ENCODE data around the gene GABRP. TPM values are rescaled to one million over a fixed set of nuclear protein-coding genes. Genes with fewer than 3 reads are reported as not detected.

GABRP gene
- total RNA-seq = not detected

GRCh38 chr5:170783498-170784247 lies at the start of gene GABRP:
Gene GABRP (plus strand): TSS chr5:170783725. CDS start chr5:170788616, 4,891 bp downstream.
- ChIA-PET CTCF (no interaction called here), POLR2A (no interaction called here)
- Mint-ChIP-seq H3K27ac (no peak within 1 kb of the TSS), H3K4me1 (ENCODE audit: low read depth) (no peaks in the 10 kb centered on the region), H3K27me3 (ENCODE audit: low read depth) (no peaks in the 10 kb centered on the region), H3K9me3 (ENCODE audit: insufficient read depth) (no peaks in the 10 kb centered on the region), H3K4me3 (no peak within 1 kb of the TSS), H3K36me3 (ENCODE audit: low read depth) (no peaks in the 10 kb centered on the region)
- DNase-seq (no peak), ATAC-seq (no peak)

- ATAC-seq (no peak), DNase-seq (peak; percentile 15)
- peaks cover 8% of the 10 kb centered on the region for H3K27me3 Mint-ChIP-seq (ENCODE audit: low read depth)
- H3K36me3 Mint-ChIP-seq (ENCODE audit: low read depth) = no peaks in the 10 kb centered on the region
- no peaks in the 10 kb centered on the region for H3K4me1 Mint-ChIP-seq (ENCODE audit: low read depth)
- no peaks in the 10 kb centered on the region for H3K9me3 Mint-ChIP-seq (ENCODE audit: insufficient read depth)
- H3K27ac Mint-ChIP-seq = no peak overlapping the region
- ChIA-PET POLR2A (no interaction called here), CTCF (no interaction called here)
- H3K4me3 Mint-ChIP-seq = no peak overlapping the region
These were observed 46.6 kb upstream of the GABRP start for GRCh38 chr5:170736966-170737365.

GRCh38 chr5:170737591-170737990 lies 45.9 kb upstream of the GABRP start:
- no peak overlapping the region for H3K4me3 Mint-ChIP-seq
- ChIA-PET POLR2A (no interaction called here), CTCF (no interaction called here)
- H3K9me3 Mint-ChIP-seq (ENCODE audit: insufficient read depth) = no peaks in the 10 kb centered on the region
- ATAC-seq (no peak), DNase-seq (peak; percentile 3)
- H3K27me3 Mint-ChIP-seq (ENCODE audit: low read depth) = peaks cover 7% of the 10 kb centered on the region
- H3K4me1 Mint-ChIP-seq (ENCODE audit: low read depth) = no peaks in the 10 kb centered on the region
- no peak overlapping the region for H3K27ac Mint-ChIP-seq
- no peaks in the 10 kb centered on the region for H3K36me3 Mint-ChIP-seq (ENCODE audit: low read depth)

GRCh38 chr5:170738840-170739239 lies 44.7 kb upstream of the GABRP start:
- H3K36me3 Mint-ChIP-seq (ENCODE audit: low read depth) = no peaks in the 10 kb centered on the region
- ChIA-PET CTCF (no interaction called here), POLR2A (no interaction called here)
- DNase-seq (no peak), ATAC-seq (no peak)
- peaks cover 9% of the 10 kb centered on the region for H3K27me3 Mint-ChIP-seq (ENCODE audit: low read depth)
- no peak overlapping the region for H3K27ac Mint-ChIP-seq
- no peaks in the 10 kb centered on the region for H3K4me1 Mint-ChIP-seq (ENCODE audit: low read depth)
- H3K4me3 Mint-ChIP-seq = no peak overlapping the region
- no peaks in the 10 kb centered on the region for H3K9me3 Mint-ChIP-seq (ENCODE audit: insufficient read depth)

- Mint-ChIP-seq H3K4me1 (ENCODE audit: low read depth) (no peaks in the 10 kb centered on the region), H3K27me3 (ENCODE audit: low read depth) (peaks cover 14% of the 10 kb centered on the region), H3K9me3 (ENCODE audit: insufficient read depth) (no peaks in the 10 kb centered on the region), H3K4me3 (no peak overlapping the region), H3K36me3 (ENCODE audit: low read depth) (no peaks in the 10 kb centered on the region), H3K27ac (no peak overlapping the region)
- ATAC-seq (no peak), DNase-seq (no peak)
- ChIA-PET POLR2A (no interaction called here), CTCF (no interaction called here)
These were observed 44.1 kb upstream of the GABRP start for GRCh38 chr5:170739446-170739845.

- no peaks in the 10 kb centered on the region for H3K36me3 Mint-ChIP-seq (ENCODE audit: low read depth)
- H3K4me3 Mint-ChIP-seq = no peak overlapping the region
- POLR2A ChIA-PET = no interaction called here
- peaks cover 15% of the 10 kb centered on the region for H3K27me3 Mint-ChIP-seq (ENCODE audit: low read depth)
- ATAC-seq = no peak
- H3K4me1 Mint-ChIP-seq (ENCODE audit: low read depth) = no peaks in the 10 kb centered on the region
- CTCF ChIA-PET = no interaction called here
- H3K27ac Mint-ChIP-seq = no peak overlapping the region
- DNase-seq = peak; percentile 4
- H3K9me3 Mint-ChIP-seq (ENCODE audit: insufficient read depth) = no peaks in the 10 kb centered on the region
These were observed 42.8 kb upstream of the GABRP start for GRCh38 chr5:170740551-170741205.

- ChIA-PET CTCF (no interaction called here), POLR2A (no interaction called here)
- DNase-seq (no peak), ATAC-seq (no peak)
- Mint-ChIP-seq H3K4me3 (no peak overlapping the region), H3K4me1 (ENCODE audit: low read depth) (no peaks in the 10 kb centered on the region), H3K36me3 (ENCODE audit: low read depth) (no peaks in the 10 kb centered on the region), H3K27me3 (ENCODE audit: low read depth) (peaks cover 15% of the 10 kb centered on the region), H3K9me3 (ENCODE audit: insufficient read depth) (no peaks in the 10 kb centered on the region), H3K27ac (no peak overlapping the region)
These were observed 41.7 kb upstream of the GABRP start for GRCh38 chr5:170741801-170742200.

- Mint-ChIP-seq H3K27ac (no peak overlapping the region), H3K9me3 (ENCODE audit: insufficient read depth) (no peaks in the 10 kb centered on the region), H3K27me3 (ENCODE audit: low read depth) (peaks cover 16% of the 10 kb centered on the region), H3K36me3 (ENCODE audit: low read depth) (no peaks in the 10 kb centered on the region), H3K4me3 (no peak overlapping the region), H3K4me1 (ENCODE audit: low read depth) (no peaks in the 10 kb centered on the region)
- ATAC-seq (no peak), DNase-seq (no peak)
- CTCF ChIA-PET = no interaction called here
- POLR2A ChIA-PET = no interaction called here
These were observed 39.7 kb upstream of the GABRP start for GRCh38 chr5:170743876-170744212.

GRCh38 chr5:170745481-170746071 lies 37.9 kb upstream of the GABRP start:
- POLR2A ChIA-PET = no interaction called here
- H3K4me1 Mint-ChIP-seq (ENCODE audit: low read depth) = no peaks in the 10 kb centered on the region
- ATAC-seq = no peak
- H3K27ac Mint-ChIP-seq = no peak overlapping the region
- no peak for DNase-seq
- H3K27me3 Mint-ChIP-seq (ENCODE audit: low read depth) = peaks cover 16% of the 10 kb centered on the region
- CTCF ChIA-PET = interaction anchor here (0.9 kb wide), 1 partner anchor 46 kb away, joined by 3 read pairs; no protein-coding TSS in a partner anchor
- H3K9me3 Mint-ChIP-seq (ENCODE audit: insufficient read depth) = no peaks in the 10 kb centered on the region
- no peaks in the 10 kb centered on the region for H3K36me3 Mint-ChIP-seq (ENCODE audit: low read depth)
- H3K4me3 Mint-ChIP-seq = no peak overlapping the region

- ChIA-PET CTCF (no interaction called here), POLR2A (no interaction called here)
- H3K36me3 Mint-ChIP-seq (ENCODE audit: low read depth) = no peaks in the 10 kb centered on the region
- no peaks in the 10 kb centered on the region for H3K4me1 Mint-ChIP-seq (ENCODE audit: low read depth)
- DNase-seq (no peak), ATAC-seq (no peak)
- H3K27ac Mint-ChIP-seq = no peak overlapping the region
- no peaks in the 10 kb centered on the region for H3K9me3 Mint-ChIP-seq (ENCODE audit: insufficient read depth)
- H3K27me3 Mint-ChIP-seq (ENCODE audit: low read depth) = peaks cover 16% of the 10 kb centered on the region
- H3K4me3 Mint-ChIP-seq = no peak overlapping the region
These were observed 37.2 kb upstream of the GABRP start for GRCh38 chr5:170746075-170746960.

- CTCF ChIA-PET = no interaction called here
- Mint-ChIP-seq H3K9me3 (ENCODE audit: insufficient read depth) (no peaks in the 10 kb centered on the region), H3K36me3 (ENCODE audit: low read depth) (no peaks in the 10 kb centered on the region), H3K4me3 (no peak overlapping the region), H3K4me1 (ENCODE audit: low read depth) (no peaks in the 10 kb centered on the region), H3K27me3 (ENCODE audit: low read depth) (peaks cover 16% of the 10 kb centered on the region), H3K27ac (no peak overlapping the region)
- DNase-seq = no peak
- no peak for ATAC-seq
- POLR2A ChIA-PET = no interaction called here
These were observed 36.6 kb upstream of the GABRP start for GRCh38 chr5:170746961-170747340.

GRCh38 chr5:170747357-170747756 lies 36.2 kb upstream of the GABRP start:
- no peaks in the 10 kb centered on the region for H3K4me1 Mint-ChIP-seq (ENCODE audit: low read depth)
- peaks cover 16% of the 10 kb centered on the region for H3K27me3 Mint-ChIP-seq (ENCODE audit: low read depth)
- H3K9me3 Mint-ChIP-seq (ENCODE audit: insufficient read depth) = no peaks in the 10 kb centered on the region
- no peak overlapping the region for H3K4me3 Mint-ChIP-seq
- CTCF ChIA-PET = no interaction called here
- no peaks in the 10 kb centered on the region for H3K36me3 Mint-ChIP-seq (ENCODE audit: low read depth)
- H3K27ac Mint-ChIP-seq = no peak overlapping the region
- no peak for DNase-seq
- POLR2A ChIA-PET = no interaction called here
- no peak for ATAC-seq

Data from activated CD8-positive, alpha-beta T cell treated with anti-CD3 and anti-CD28 coated beads, Interleukin-2, amount 10 ng/mL, durations not matched to agents 7 days and 5 days (primary cell).